Progenitor cell of endocrine pancreas (in vitro differentiated cells): ENCODE measurements around the gene URAD. TPM values are rescaled to one million over a fixed set of nuclear protein-coding genes. Genes with fewer than 3 reads are reported as not detected.

Source experiments
- DNase-seq: peaks from one replicate; pipeline ENCODE4 v3.0.0; 2021; ENCODE audit warnings: low spot score; ENCODE audit not compliant: unreplicated experiment
- H3K27ac Mint-ChIP-seq: 2 replicates; pipeline ENCODE4 v1.8.0; 2021; ENCODE audit warnings: mild to moderate bottlenecking, moderate library complexity, mixed read lengths
- H3K27me3 Mint-ChIP-seq: 2 replicates; pipeline ENCODE4 v1.8.0; 2021; ENCODE audit warnings: mixed read lengths
- H3K36me3 Mint-ChIP-seq: 2 replicates; pipeline ENCODE4 v1.8.0; 2022; ENCODE audit warnings: mixed read lengths; ENCODE audit not compliant: insufficient read depth
- H3K4me1 Mint-ChIP-seq: 2 replicates; pipeline ENCODE4 v1.8.0; 2021; ENCODE audit warnings: low read depth, mixed read lengths
- H3K4me3 Mint-ChIP-seq: 2 replicates; pipeline ENCODE4 v1.8.0; 2021; ENCODE audit warnings: low read depth, mild to moderate bottlenecking, moderate library complexity, mixed read lengths
- H3K9me3 Mint-ChIP-seq: 2 replicates; pipeline ENCODE4 v1.8.0; 2021; ENCODE audit warnings: low read depth, mixed read lengths
- CTCF ChIP-seq: fragments of 200-600 bp; sonication (generic); IDR thresholded peaks from one replicate; pipeline ENCODE4 v1.5.0; 2021; ENCODE audit warnings: antibody characterized with exemption, mild to moderate bottlenecking; ENCODE audit not compliant: unreplicated experiment
- total RNA-seq: library from RNA; stranded (reverse); gene quantifications from 2 replicates; pipeline ENCODE4 v1.2.1, GENCODE V29; 2021

Gene URAD
- total RNA-seq, 1 donor from 2014 or later: not detected

DNA sequence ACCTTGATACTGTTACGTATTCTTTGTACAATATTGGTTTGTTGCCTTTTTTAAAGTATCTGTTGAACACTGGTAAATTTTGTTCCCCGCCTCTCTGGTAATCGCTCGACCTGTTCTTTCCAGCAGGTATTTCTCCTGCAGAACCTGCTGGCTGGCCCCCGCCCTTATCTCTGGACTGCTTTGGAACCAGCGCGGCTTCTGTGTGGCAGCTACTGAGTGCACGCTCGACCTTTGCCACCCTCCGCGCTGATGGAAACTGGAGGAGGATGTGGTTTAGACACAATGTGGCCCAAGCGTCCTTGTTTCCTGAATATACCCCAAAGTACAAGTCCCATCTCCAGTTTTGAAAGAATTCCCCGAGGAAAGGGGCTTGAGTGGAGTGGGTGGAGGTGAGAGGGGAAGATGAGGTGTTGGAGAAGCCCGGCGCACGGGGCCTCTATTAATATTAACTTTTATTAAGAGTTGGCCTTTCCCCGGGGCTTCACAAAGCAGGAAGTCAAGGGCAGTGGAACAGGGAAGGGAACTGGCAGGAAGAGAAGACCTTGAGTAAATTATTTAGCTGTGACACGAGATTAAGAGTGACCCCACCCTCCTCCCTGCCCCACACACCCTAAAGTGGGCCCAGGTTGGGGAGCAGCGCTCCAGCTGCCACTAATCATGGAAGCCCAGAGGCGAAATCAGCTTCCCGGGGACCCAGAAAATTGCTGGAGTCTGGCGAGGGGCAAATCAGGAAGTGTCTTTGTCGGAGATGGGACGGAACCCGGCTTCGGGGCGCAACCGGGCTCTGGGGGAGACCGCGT lies 35.4 kb downstream of the URAD start:
- Mint-ChIP-seq H3K27ac (peak overlapping the region; percentile 96), H3K27me3 (peaks cover 3% of the 10 kb centered on the region), H3K9me3 (peaks cover 7% of the 10 kb centered on the region), H3K4me1 (peaks cover 41% of the 10 kb centered on the region), H3K36me3 (peaks cover 19% of the 10 kb centered on the region), H3K4me3 (peak overlapping the region; percentile 70)
- no peak for TF ChIP-seq CTCF
- no peak for DNase-seq

GRCh38 chr13:27942972-27943371 lies 45.5 kb downstream of the URAD start:
- Mint-ChIP-seq H3K27ac (peak overlapping the region; percentile 79), H3K4me3 (no peak overlapping the region), H3K4me1 (peaks cover 18% of the 10 kb centered on the region), H3K9me3 (peaks cover 15% of the 10 kb centered on the region), H3K27me3 (no peaks in the 10 kb centered on the region), H3K36me3 (peaks cover 62% of the 10 kb centered on the region)
- DNase-seq: no peak
- TF ChIP-seq CTCF: no peak

DNA sequence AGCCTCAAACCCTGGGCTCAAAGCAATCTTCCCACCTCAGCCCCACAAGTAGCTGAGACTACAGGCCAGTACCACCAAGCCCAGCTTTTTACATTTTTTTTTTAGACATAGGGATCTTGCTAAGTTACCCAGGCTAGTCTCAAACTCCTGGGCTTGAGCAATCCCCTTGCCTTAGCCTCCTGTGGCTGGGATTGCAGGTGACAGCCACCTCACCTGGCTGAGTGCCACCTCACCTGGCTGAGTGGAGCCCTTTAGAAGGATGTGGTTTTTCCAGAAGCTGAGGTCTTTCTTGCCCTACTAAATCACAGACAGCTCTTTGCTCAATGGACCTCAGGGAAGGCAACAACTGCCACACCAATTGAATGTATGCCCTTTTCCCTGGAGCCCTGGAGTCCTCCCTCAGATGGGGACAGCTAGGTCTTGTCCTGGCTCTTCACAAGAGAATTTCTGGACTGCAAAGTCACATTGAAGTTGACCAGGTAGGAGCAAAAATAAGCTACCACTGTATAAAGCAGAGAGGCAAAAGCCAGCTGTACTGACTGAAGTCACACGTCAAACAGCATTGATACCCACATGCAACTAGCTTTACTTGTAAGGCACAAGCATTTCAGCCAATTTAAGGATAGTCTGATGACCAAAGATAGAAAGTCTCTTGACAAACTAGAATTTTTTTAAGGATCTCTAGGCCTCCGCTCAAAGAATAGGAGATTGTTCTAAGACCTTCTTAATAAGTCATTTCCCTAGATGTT lies 54.7 kb downstream of the URAD start:
- Mint-ChIP-seq H3K9me3 (peaks cover 6% of the 10 kb centered on the region), H3K27ac (peak overlapping the region; percentile 82), H3K4me1 (peaks cover 22% of the 10 kb centered on the region), H3K4me3 (no peak overlapping the region), H3K27me3 (peaks cover 3% of the 10 kb centered on the region), H3K36me3 (peaks cover 55% of the 10 kb centered on the region)
- no peak for TF ChIP-seq CTCF
- DNase-seq: no peak

- H3K9me3 Mint-ChIP-seq: peaks cover 6% of the 10 kb centered on the region
- TF ChIP-seq CTCF: no peak
- H3K4me1 Mint-ChIP-seq: peaks cover 26% of the 10 kb centered on the region
- no peak overlapping the region for H3K4me3 Mint-ChIP-seq
- DNase-seq: no peak
- H3K27me3 Mint-ChIP-seq: peaks cover 3% of the 10 kb centered on the region
- H3K27ac Mint-ChIP-seq: no peak overlapping the region
- peaks cover 61% of the 10 kb centered on the region for H3K36me3 Mint-ChIP-seq
Observed at GRCh38 chr13:27933118-27933517, 55.4 kb downstream of the URAD start.

- Mint-ChIP-seq H3K9me3 (no peaks in the 10 kb centered on the region), H3K4me3 (peak overlapping the region; percentile 73), H3K27ac (peak overlapping the region; percentile 93), H3K4me1 (peaks cover 51% of the 10 kb centered on the region), H3K36me3 (peaks cover 72% of the 10 kb centered on the region), H3K27me3 (peaks cover 3% of the 10 kb centered on the region)
- no peak for TF ChIP-seq CTCF
- no peak for DNase-seq
Observed at GRCh38 chr13:27929868-27930267, 58.6 kb downstream of the URAD start.
